Thyroid gland (tissue), 4 donors: ENCODE data around the gene OIT3. TPM values are rescaled to one million over a fixed set of nuclear protein-coding genes. Genes with fewer than 3 reads are reported as not detected.

ENCODE experiments used
- DNase-seq, 2 donors: peaks; one replicate each; pipeline ENCODE4 v3.0.0-alpha.2; 2019
- H3K27ac ChIP-seq, 3 donors: fragments of 200-600 bp; sonication (generic); 1 replicate in 2 of 3; 2 replicates in 1 of 3; pipeline ENCODE4 v1.5.1; 2016 to 2019; ENCODE audit warnings: mild to moderate bottlenecking in 1 of 3, moderate library complexity in 1 of 3
- H3K27me3 ChIP-seq: fragments of 200-600 bp; sonication (generic); one replicate; pipeline ENCODE4 v1.5.1; 2019
- H3K36me3 ChIP-seq, 2 donors: fragments of 200-600 bp; sonication (generic); one replicate each; pipeline ENCODE4 v1.5.1; 2016 to 2019
- H3K4me1 ChIP-seq, 2 donors: fragments of 200-600 bp; sonication (generic); one replicate each; pipeline ENCODE4 v1.5.1; 2017 to 2019
- H3K4me3 ChIP-seq, 3 donors: fragments of 200-600 bp; sonication (generic); replicated peaks in 1 of 3; 1 replicate in 2 of 3; 2 replicates in 1 of 3; pipeline ENCODE4 v1.5.1; 2016; ENCODE audit warnings: mild to moderate bottlenecking in 1 of 3
- H3K9me3 ChIP-seq: fragments of 200-600 bp; sonication (generic); one replicate; pipeline ENCODE4 v1.5.1; 2017
- POLR2A ChIP-seq, 2 donors: fragments of 450-650 bp; IDR thresholded peaks; one replicate each; pipeline ENCODE4 v1.6.1; 2017; ENCODE audit warnings: antibody characterized with exemption in 2 of 2, mild to moderate bottlenecking in 2 of 2, moderate library complexity in 1 of 2
- WGBS, 2 donors: methylation state at CpG; one replicate each; pipeline ENCODE4 v1.1.5; 2017; 5-methylcytosine and 5-hydroxymethylcytosine counted together
- intact Hi-C: fragments of 100-400 bp; cut with DNase I; formaldehyde crosslinking; loops from one replicate; pipeline ENCODE4 v1.15.1; 2023
- total RNA-seq, 4 donors: library from RNA; depleted of rRNA; stranded (reverse); fragments of >200 nt; gene quantifications; one replicate each; pipeline ENCODE4 v1.2.3, GENCODE V29; 2016
- TF ChIP-seq, protein P1 (sequence below), 6 experiments: fragments of 200-600 bp in 3 of 6; fragments of 450-650 bp in 3 of 6; sonication (generic) in 3 of 6; IDR thresholded peaks; one replicate each; pipeline ENCODE4 v1.5.1; 2016 to 2019; ENCODE audit warnings: antibody characterized with exemption in 6 of 6, mild to moderate bottlenecking in 2 of 6, inconsistent platforms in 1 of 6, moderate library complexity in 1 of 6

OIT3 gene
- total RNA-seq, 4 donors from 2014 or later = 0.27 TPM; not detected in 3

DNA sequence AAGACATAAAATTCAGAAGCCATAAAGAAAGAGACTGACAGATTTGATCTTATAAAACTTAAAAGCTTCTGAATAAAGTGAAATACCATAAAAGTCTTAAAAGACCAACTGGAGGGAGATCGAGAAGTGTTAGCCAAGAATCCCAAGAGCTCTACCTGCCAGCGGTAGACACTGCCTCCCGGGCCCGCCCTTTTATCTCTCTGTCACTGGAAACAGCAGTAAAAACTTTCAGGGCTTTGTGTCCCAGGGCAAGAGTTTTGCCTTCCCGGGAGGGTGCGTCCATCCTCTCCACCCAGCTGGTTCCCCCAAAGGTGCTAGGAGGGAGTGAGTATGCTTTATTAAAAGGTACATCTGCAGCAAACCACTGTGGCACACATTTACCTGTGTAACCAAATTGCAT lies 55.2 kb downstream of the OIT3 start:
- no peaks in the 10 kb centered on the region for H3K27me3 ChIP-seq
- intact Hi-C loops = no loop called here
- no peak overlapping the region for H3K4me3 ChIP-seq
- no peak for DNase-seq
- H3K9me3 ChIP-seq = no peaks in the 10 kb centered on the region
- H3K4me1 ChIP-seq = no peaks in the 10 kb centered on the region
- no peak overlapping the region for H3K27ac ChIP-seq
- no peak for TF ChIP-seq POLR2A (IDR thresholded peaks at IDR 0.05)
- TF ChIP-seq, protein P1, sequence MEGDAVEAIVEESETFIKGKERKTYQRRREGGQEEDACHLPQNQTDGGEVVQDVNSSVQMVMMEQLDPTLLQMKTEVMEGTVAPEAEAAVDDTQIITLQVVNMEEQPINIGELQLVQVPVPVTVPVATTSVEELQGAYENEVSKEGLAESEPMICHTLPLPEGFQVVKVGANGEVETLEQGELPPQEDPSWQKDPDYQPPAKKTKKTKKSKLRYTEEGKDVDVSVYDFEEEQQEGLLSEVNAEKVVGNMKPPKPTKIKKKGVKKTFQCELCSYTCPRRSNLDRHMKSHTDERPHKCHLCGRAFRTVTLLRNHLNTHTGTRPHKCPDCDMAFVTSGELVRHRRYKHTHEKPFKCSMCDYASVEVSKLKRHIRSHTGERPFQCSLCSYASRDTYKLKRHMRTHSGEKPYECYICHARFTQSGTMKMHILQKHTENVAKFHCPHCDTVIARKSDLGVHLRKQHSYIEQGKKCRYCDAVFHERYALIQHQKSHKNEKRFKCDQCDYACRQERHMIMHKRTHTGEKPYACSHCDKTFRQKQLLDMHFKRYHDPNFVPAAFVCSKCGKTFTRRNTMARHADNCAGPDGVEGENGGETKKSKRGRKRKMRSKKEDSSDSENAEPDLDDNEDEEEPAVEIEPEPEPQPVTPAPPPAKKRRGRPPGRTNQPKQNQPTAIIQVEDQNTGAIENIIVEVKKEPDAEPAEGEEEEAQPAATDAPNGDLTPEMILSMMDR (IDR thresholded peaks at IDR 0.05) = no peak
- 50 to 55% methylated on average over 6 of the region's 6 CpGs for WGBS, 2 donors
- no peaks in the 10 kb centered on the region for H3K36me3 ChIP-seq

DNA sequence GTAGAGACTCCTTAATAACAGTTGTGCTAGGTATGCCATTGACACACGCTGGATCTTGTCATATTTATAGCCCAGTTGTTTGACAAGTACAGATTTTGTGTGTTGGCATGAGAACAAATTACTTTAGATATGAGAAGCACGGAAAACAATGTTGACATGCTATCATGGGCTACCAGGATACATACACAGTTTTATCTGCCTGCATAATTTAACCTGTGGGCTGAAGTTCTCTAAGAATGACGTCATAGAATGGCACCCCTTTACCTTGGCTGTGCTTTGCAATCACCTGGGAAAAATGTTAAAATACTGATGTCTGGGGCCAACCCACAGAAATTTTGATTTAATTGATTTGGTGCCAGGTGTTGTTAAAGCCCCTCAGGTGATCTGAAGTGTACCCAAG lies 58.2 kb downstream of the OIT3 start:
- no peak for DNase-seq
- no peaks in the 10 kb centered on the region for H3K36me3 ChIP-seq
- H3K9me3 ChIP-seq = no peaks in the 10 kb centered on the region
- intact Hi-C loops = no loop called here
- 83 to 85% methylated on average over 3 of the region's 3 CpGs for WGBS, 2 donors
- H3K27me3 ChIP-seq = no peaks in the 10 kb centered on the region
- H3K27ac ChIP-seq = no peak overlapping the region
- H3K4me1 ChIP-seq = no peaks in the 10 kb centered on the region
- no peak for TF ChIP-seq POLR2A (IDR thresholded peaks at IDR 0.05)
- TF ChIP-seq, protein P1 (IDR thresholded peaks at IDR 0.05) = no peak
- H3K4me3 ChIP-seq = no peak overlapping the region

DNA sequence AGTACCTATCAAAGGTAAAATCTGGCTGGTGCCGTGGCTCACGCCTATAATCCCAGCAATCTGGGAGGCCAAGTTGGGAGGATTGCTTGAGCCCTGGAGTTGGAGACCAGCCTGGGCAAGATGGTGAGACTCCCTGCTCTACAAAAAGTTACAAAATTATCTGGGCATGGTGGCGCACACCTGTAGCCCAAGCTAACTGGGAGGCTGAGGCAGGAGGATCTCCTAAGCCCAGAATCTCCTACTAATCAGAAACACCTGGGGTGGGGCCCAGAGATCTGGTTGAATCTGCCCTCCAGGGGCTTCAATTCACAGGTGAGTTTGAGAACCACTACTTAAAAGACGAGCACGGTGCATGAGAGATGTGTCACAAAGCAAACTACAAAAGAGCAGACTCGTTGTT lies 58.6 kb downstream of the OIT3 start:
- Histone ChIP-seq H3K4me1 (no peaks in the 10 kb centered on the region), H3K36me3 (no peaks in the 10 kb centered on the region), H3K27me3 (no peaks in the 10 kb centered on the region), H3K9me3 (no peaks in the 10 kb centered on the region), H3K4me3 (no peak overlapping the region), H3K27ac (no peak overlapping the region)
- no peak for TF ChIP-seq POLR2A (IDR thresholded peaks at IDR 0.05)
- TF ChIP-seq, protein P1 (IDR thresholded peaks at IDR 0.05) = no peak
- intact Hi-C loops = no loop called here
- DNase-seq = no peak
- WGBS, 2 donors = 83 to 87% methylated on average over 6 of the region's 6 CpGs

DNA sequence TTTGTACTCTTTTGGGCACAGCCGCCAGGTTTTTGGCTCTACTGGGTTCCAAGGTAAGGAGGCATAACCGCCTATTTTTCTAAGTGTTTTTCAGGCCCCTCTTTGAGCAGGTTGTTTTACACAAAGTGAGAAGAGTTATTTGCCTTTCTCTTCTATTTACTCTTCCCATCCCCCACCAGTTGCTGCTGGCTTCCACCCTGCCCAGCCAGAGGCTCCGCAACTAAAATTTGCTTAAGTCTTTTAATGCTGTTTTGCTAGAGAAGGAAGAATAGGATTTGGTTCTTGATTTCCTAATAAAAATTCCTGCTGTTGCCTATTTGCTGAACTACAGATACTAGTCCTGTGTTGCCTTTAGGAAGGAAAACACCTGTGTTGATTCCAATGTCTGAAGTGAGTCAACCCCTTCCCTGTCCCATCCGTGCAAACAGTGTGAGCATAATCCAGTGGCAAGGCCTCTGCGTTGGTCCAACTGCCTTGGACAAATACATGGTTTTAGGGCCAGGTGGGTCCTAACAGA lies 59.2 kb downstream of the OIT3 start:
- H3K27me3 ChIP-seq = no peaks in the 10 kb centered on the region
- H3K36me3 ChIP-seq = no peaks in the 10 kb centered on the region
- 79 to 85% methylated on average over 5 of the region's 5 CpGs for WGBS, 2 donors
- H3K9me3 ChIP-seq = no peaks in the 10 kb centered on the region
- H3K4me1 ChIP-seq = no peaks in the 10 kb centered on the region
- TF ChIP-seq, protein P1 (IDR thresholded peaks at IDR 0.05) = no peak
- no peak for TF ChIP-seq POLR2A (IDR thresholded peaks at IDR 0.05)
- no peak overlapping the region for H3K4me3 ChIP-seq
- no peak overlapping the region for H3K27ac ChIP-seq
- intact Hi-C loops = no loop called here
- no peak for DNase-seq

DNA sequence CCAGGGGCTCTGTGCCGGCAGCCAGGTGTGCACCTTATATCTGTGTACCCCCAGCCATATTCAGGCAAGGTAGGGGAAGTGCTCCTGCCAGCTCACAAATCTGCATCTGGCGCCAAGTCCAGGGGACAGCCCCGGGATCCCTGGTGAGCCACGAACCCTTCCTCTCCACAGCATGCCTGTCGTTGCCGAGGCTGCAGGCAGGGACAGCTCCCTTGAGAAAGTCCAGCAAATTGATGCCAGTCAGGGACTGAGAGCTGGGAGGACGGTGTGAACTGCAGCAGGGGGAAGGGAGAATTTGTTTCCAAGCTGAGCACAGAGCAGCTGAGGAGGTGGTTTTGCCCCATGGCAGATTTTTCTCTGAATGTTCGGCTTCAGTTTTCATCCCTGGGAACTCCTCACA lies 60.1 kb downstream of the OIT3 start:
- no peak for TF ChIP-seq POLR2A (IDR thresholded peaks at IDR 0.05)
- TF ChIP-seq, protein P1 (IDR thresholded peaks at IDR 0.05) = no peak
- H3K36me3 ChIP-seq = no peaks in the 10 kb centered on the region
- H3K27ac ChIP-seq = no peak overlapping the region
- no peak overlapping the region for H3K4me3 ChIP-seq
- DNase-seq = no peak
- no peaks in the 10 kb centered on the region for H3K4me1 ChIP-seq
- 60 to 94% methylated on average over 3 to 8 of the region's 8 CpGs for WGBS, 2 donors
- no peaks in the 10 kb centered on the region for H3K9me3 ChIP-seq
- no peaks in the 10 kb centered on the region for H3K27me3 ChIP-seq
- intact Hi-C loops = no loop called here
